Stimulated activated CD4-positive, alpha-beta T cell treated with anti-CD3 and anti-CD28 coated beads, Interleukin-4, amount 100 ng/mL, for 48 hours (primary cell): Measurements from ENCODE around the gene CPXM1.
A peak's percentile ranks its signal among the peaks of the same experiment; 100 is the strongest.

Experiments used
- DNase-seq, 2 donors: peaks; one replicate each; pipeline ENCODE4 v3.0.0-alpha.2; 2020; ENCODE audit warnings: low read depth in 2 of 2

The CPXM1 gene

DNA sequence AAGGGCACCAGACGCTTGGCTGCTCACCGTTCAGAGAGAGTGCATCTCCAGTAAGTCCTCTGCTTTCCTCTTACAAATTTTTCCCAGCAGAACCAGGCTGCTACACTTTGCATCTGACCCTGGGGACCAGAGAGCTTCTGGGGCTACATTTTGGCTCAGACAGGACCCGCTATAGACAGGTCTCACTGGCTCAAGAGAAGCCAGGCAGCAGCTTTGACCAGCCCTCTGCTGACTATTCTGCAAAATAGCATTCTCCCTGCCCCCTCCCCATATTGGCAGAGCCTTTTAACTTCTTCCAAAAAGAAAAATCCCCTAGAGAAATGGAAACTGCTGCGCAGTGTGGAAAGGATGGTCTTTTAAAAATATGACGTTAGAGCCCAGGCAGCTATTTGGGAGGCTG, 37.2 kb downstream of the CPXM1 start:
- DNase-seq = no peak

DNA sequence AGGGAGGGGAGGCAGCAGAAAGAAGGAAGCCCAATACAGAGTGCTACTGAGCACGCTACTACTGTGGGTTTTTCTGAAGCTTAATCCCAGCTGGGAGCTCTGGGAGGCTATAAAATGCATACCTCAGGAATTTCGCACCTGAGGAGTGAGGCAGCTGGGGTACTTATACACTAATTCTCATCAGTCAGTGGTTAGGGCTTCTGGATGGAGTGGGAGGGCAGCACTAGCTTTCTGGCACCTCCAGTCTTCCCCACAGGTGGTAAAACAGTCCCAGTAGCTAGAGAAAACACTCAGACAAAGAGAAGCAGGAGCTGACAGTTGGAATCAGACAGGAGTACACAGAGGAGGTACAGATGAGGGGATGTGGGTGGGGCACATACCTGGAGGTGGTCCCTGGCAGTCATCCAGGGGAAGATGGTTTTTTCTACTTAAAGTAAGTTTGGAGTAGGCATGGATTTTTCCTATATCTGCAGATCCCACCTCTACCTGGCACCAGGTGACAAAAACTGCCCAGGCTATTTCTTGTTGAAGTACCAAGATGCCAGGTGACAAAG, 37.8 kb downstream of the CPXM1 start:
- DNase-seq = no peak

DNA sequence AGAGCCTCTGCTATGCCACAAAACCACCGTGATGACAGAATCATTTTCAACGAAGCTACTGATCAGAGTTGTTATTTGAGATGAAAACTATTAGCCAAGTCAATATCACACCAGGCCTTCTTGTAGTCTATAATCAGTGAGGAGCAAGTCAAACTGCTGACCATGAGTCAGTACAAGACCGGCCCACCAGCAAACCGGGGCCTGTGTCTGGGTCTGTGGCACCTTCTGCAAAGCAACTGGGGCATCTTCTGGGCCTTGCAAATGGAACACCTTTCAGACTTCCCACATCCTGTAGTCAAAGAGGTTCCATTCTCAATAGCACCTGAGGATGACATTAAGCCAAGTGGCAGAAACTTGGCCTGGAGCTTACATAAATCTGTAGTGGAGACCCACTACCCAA, 38.5 kb downstream of the CPXM1 start:
- DNase-seq = no peak

DNA sequence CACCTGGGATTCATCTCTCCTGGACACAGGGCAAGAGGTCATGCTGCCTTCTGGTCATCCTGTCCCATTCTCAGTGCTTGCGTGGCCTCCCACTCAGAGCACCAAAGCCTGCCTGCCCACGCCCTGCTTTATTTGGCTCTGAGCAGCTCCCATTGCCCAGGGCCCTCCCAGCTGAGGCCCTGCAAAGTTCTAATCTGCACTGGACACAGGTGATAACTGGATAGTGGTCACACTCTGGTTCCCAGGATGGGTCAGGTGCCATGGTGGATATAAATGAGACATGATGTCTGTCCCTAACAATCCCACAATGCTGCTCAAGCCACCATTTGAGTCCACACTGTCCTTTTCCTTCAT, 39.5 kb downstream of the CPXM1 start:
- DNase-seq = no peak

DNA sequence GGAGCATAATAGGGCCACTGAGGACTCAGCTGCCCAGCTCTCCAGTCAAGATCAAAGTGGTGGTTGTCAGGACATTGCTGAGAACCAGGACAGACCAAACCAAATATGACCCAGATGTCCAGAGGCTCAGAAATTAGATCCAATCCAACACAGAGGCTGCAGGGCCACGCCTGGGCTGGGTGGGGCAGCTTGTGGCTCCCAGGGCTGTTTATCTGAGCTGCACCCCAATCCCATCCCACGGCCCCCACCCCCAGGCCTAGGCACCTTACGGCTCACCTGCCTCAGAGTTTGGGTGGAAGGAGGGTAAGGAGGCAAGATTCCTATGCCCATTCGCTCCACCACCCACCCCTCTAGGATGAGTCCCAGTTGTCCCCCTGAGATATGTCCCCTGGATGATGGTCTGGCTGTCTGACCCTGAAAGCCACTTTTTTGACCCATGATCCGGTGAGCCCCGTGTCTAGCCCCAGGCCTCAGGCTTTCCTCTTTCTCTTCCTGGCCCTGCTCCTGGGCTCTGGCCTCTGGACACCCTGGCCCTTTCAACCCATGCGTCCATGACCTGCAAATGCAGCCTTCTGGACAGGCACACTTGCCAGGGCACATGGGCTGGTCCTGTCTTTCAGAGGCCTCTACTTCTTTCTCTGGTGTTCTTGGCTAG, 40.0 kb downstream of the CPXM1 start:
- no peak for DNase-seq

DNA sequence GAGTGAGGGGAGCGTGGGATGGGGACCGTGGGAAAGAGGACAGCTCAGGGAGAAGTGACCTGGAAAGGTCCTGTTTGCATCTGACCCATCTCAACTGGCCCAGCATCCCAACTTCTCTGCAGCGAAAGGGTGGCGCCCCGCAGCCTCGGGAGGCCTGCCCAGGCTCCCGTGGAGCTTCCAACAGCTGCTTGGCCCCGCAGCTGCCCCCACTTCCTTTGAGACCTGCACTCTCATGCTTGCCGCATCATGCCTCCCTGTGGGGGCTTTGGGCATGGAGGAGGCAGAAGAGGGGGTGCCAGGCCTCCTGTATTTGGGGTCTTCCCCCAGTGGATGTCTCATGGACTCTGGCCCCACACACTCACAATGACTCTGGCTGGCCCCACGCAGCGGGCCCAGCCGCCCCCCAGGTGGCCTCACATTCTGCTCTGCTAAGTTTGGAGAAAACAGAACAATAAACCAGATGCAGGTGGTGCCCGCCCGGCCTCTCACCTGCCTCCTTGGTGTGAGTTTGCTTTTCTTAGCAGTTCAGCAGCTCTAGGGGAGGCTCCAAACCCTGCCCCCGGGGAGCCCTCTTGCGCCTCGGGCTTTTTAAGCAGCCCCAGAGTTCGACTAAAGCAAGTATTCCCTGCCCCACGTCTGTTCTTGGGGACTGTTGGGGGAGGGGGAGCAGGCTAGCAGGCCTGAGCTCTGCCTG, 40.7 kb downstream of the CPXM1 start:
- no peak for DNase-seq

DNA sequence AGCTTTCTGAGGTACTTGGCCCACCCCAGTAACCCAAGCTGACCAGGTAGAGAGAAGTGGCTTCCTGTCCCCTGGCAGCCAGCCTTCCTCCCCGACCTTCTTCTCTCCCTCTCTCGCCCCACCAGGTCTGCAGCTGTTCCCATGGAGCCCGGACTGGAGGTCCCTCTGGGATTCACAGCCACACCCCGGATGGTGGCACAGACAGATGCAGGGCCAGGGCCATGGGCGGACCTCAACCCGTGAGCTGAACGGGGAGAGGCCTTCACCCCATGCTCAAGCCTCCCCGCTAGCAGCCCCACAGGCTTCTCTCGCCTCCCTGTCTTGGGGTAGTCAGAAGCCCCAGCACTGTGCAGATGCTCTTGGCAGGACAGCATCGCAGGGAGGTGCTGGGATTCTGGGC, 41.3 kb downstream of the CPXM1 start:
- no peak for DNase-seq

DNA sequence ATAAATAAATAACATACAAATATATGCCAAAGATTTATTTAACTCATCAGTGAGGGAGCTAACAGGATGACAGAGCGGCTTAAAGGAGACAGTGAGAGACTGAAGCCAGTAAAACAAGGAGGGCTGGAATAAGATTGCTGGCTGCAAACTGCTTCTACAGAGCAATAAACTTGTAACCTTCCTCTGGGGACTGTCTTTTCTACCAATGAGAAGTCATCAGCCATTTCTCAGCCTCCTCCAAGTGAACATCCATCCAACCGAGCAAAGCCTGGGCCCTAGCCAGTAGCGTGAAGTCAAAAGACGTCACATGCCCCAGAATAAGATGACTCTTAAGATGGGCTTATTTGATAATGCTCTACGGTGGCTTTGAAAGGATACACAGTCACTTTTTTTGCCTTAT, 42.5 kb downstream of the CPXM1 start:
- DNase-seq = no peak

DNA sequence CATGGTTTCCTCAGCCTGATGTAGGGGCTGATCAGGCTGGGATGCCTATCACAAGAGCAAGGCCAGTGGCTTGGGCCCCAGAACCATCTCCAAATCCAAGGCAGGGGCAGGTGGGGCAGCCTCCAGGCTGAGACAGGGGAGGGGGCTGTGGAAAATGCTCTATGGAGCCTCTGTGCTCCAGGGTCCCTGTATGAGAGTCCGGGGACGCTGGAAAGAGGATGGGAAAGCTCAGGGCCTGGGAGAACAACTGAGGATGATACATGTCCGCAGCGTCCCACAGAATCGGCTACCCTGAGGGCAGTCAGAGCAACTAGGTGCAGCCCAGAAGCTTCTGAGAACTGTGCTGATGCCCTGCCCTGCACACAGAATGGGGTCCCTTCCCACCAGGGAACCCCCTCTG, 43.4 kb downstream of the CPXM1 start:
- no peak for DNase-seq

DNA sequence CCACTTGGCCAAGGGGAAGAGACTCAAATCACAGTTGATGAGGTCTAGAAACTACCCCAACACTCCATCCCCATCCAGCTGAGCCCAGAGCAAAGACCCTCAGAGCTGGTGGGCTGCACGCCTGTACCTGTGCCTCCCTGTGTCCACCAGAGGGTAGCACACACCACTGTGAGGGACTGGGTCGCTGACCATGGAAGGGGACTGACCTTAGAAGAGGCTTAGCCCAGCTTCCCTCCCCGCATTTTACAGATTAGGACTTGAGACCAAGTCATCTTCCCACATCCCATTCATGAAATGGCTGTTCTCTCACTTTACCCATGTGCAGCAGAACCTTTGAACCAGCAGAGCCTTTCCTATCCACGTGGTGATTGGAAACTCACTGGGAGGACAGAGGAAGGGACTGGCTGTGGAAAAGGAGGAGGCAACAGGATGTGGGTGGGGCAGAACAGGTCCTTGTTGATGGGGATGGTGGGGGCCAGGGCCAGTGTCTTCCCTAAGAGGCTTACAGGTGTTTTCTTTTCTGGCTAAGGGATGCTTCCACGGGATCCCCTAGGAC, 44.3 kb downstream of the CPXM1 start:
- DNase-seq = no peak

DNA sequence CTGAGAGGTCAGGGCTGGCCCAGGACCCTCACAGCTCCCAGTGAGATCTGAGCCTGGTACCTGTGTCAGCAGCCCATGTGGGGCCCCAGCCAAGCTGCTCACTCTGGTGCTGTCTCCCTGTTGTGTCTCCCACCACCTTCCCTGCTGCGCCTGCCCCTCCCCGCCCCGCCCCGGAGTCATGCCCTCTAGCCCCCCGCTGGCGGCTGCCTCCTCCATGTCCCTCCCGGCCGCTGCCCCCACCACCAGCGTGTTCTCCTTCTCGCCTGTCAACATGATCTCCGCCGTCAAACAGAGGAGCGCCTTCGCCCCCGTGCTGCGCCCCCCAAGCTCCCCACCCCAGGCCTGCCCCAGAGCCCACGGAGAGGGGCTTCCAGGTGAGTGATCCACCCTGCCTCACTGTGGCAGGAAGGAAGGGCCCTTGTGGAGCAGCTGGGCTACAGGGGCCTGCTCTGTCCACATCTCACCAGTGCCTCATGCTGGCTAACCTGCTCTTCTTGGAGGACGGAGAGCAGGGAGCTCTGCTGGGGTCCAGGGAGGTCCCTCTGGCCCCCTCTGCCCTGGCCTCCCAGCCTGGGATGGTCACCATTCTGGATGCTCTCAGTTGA, 44.9 kb downstream of the CPXM1 start:
- DNase-seq = no peak

DNA sequence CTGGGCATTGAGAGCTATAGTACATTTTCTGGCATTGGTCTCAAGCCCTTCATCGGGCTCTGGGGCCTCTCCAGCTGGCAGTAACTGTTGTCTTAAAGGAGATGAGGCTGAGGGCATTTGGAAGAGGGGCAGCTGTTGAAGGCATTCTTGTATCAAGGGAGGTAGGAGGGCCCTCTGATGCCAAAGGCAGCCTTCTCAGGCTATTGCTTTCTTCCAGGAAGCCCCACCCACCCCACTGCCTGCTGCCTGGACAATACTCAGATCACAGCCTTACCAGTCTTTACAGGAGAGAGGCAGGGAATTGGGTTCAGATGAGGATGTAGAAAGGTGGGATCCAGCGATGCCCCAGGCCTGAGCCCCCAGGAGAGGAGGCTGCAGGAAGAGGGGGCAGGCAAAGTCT, 46.0 kb downstream of the CPXM1 start:
- no peak for DNase-seq

DNA sequence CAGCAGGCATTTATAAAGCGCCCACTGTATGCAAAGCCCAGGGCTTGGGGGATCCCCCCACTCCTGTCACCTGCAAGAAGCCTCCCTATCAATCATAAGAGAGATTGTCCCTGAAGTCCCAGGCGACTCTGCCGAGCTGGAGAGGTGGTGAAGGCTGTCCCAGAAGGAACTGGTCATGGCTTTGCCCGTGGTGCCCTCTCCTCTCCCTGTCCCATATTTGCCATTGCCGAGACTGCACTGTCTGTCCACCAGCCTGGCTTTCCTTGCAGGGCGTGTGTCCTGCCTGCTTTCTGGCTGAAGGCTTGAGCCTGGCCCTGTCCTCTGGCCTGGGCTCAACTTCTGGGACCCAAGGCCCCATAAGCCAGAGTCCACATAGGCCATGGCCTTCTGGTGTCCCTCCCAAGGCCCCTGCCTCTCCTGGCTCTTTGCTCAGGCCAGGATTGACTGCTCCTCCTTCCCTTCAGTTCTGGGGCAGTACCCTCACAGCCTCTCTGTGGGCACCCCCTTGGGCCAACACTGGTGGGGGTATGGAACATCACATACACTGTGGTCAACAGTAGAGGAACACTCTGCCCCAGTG, 46.9 kb downstream of the CPXM1 start:
- no peak for DNase-seq

DNA sequence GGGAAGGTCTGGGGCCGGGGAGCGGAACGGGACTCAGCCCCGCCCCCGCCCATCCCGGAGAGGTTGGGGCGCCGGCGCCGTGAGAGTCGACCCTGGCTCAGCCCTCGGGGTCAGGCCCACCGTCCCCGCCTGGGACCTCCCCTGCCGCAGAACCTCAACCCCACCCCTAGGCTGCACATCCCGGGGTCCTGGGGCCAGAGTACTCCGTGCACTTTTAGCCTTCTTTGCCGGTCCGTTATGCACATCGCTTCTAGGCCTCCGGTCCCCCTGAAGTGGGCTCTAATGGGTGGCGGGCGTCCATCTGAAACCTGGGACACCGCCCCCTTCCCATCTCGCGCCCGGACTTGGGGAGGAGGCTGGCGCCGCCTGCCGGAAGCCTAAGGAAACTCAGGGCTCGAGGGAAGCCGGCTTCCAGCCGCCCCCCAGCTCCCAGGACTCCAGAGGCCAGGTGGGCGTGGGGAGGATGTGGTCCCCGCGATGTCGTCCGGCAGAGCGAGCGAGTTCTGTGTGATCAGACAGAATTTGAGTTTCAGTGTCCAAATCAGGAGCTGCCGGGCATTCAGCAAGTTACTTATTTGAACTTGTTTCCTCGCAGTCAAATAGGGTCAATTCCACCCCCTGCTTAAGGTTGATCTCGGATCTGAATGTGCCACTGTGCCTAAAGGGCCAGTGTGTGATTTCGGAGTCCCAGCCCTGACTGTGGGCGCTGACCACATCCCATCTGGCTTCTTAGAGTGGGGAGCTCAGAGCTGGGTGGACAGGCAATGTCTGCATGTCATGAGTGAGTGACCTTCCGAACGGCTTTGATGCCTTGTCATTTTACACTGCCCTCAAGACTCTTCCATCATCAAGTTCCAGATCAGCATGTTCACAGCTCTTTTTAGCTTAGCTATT, 47.6 kb downstream of the CPXM1 start:
- DNase-seq = no peak

DNA sequence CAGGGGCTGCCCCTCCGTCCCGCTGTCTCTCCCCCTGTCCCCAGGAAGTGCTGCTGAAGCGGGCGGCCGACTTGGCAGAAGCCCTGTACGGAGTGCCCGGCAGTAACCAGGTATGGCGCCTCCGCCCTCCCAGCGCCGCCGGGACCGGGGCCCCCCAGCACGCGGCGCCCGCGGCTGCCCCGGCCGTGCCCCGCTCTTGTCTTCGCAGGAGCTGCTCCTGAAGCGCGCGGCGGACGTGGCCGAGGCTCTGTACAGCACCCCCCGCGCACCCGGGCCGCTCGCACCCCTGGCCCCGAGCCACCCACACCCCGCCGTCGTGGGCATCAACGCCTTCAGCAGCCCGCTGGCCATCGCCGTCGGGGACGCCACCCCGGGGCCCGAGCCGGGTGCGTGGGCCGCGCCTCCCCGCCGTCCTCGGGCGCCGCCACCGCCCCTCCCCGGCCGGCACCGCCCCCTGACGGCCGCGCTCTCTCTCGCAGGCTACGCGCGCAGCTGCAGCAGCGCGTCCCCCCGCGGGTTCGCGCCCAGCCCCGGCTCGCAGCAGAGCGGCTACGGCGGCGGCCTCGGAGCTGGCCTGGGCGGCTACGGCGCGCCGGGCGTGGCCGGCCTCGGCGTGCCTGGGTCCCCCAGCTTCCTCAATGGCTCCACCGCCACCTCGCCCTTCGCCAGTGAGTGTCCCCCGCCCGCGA, 48.4 kb downstream of the CPXM1 start:
- peak; percentile 40 to 55 for DNase-seq

DNA sequence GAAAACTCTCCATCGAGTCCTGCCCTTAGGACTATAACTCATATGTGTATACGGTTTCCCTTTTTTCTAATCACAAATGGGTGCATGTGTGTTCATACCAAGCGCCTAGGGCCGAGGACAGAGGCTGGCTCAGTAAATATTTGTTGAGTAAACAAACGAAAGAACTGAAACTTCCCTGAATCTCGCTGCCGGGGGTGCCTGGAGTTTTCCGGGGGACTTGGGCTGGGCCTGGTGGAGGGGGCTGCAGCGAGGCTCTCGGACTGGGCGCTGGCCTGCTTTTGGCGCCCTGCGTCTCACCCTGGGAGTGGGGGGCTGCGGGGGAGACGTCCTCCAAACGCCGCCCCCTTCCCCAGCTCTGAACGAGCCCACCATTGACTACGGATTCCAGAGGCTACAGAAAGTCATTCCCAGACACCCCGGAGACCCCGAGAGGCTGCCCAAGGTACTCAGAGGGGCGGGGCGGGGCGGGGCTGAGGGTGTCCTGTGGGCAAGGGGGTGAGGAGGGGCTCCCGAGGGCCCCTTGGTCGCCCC, 49.0 kb downstream of the CPXM1 start:
- DNase-seq = no peak

DNA sequence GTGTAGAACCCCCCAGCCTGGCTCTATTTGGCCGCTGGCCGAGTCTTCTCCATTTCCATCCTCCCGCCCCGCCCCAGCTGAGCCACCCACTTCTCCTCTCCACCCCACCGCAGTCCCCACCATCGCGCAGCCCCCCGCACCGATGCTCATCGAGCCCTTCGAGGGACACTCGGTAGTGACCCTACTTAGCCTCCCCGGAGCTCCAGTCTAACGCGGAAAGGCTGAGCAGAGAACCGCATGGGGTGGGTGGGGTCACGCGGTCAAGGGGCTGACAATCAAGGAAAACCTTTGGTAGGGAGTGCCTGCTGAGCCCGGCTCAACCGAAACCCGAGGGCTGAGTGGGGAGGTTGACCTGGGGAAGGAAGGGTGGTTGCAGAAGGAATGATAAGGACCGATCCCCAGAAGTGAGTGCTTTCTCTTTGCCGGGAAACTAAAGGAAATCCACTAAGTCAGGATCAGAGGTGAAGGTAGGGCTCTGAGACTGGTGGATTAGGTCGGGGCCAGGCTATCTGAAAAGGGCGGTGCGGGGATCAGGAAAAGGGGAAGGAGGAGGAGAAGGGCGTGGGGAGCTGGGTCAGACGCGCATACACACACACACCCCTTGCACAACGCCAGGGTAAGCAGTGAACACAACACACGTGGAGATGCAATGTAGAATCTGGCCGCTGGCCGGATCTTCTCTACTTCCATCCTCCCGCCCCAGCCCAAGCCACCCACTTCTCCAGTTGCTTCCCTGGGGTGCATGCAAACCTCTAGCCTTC, 49.8 kb downstream of the CPXM1 start:
- no peak for DNase-seq

DNA sequence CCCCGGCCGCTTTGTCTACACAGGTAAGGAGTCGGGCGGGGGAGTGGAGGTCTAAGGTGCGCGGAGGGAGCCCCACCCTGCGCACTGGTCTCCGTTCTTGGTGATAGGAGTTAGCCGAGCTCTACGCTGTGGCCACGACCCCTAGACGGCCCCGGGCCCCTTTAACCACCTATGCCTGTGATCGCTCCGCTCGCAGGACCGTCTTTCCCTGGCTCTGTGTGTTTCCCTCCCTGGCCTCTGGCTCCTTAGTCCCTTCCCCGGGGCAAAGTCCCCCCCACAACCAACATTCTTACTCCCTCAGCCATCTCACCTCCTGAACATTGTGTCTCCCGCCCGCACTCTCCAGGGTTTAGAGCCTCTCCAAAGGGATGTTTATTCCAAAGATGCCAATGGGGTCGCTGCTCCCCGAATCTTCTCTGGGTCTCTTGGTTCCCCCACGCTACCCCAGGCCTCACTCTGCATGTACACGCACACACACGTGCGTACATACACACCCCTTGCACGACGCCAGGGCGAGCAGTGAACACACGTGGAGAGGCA, 50.4 kb downstream of the CPXM1 start:
- DNase-seq = no peak

DNA sequence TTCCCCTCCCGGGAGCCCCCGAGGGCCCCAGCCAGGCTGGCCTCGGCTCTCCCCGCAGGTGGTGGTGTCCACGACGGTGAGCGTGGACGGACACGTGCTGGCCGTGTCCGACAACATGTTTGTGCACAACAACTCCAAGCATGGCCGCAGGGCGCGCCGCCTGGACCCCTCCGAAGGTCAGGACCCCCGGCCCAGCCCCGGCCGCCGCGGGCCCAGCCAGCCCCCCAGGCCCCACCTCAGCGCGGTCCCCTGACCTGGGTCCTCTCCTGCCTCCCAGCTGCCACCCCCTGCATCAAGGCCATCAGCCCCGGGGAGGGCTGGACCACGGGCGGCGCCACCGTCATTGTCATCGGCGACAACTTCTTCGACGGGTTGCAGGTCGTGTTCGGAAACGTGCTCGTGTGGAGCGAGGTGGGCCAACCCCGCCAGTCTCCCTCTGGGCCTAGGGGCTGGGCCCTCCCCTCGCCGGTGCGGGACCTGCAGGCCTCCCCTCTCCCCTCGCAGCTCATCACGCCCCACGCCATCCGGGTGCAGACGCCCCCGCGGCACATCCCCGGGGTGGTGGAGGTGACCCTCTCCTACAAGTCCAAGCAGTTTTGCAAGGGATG, 51.0 kb downstream of the CPXM1 start:
- no peak for DNase-seq
